ENCODE measurements around the gene CPED1.
"Not testable (repeated sequence)": the region's sequence is repeated elsewhere in the genome, so short reads cannot be mapped to it uniquely, and the experiment has no call there.

Gene CPED1

DNA sequence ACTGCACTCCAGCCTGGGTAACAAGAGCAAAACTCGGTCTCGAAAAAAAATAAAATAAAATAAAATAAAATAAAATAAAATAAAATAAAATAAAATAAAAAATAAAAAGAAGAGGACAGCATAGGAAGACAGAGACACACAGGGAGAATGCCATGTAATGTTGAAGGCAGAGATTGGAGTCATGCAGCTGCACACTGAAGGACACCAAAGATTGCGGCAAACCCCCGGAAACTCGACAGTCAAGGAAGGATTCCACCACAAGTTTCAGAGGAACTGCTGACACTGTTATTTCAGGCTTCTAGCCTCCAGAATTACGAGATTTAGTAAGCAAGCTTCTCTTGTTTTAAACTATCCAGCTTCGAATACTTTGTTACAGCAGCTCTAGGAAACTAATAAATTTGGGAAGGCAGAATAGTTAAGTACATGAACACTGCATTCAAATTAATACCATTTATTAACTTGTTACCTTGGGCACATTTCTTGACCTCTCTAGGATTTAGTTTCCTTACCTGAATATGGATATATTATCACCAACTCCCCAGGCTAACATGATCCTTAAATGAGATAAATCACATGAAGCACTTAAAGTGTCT, 9.5 kb downstream of the CPED1 start:
- DNase-seq, result no peak

DNA sequence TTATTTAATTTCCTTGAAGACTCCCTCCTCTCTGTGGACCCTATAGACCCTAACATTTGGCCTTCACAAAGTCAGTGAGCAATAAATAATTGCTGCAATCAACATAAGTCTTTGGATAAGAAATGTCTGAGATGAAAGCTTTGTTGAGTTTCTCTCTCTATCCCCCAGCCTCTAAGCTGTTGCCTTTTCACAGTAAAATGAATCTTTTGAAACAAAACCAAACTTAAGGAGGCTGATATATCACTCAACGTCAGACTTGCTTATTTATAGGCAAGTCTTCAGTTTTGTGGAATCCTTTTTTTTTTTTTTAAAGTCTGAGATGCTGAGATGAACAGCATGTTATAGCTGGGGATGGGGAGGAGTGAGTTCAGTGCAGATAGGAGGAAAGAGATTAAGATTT, 10.0 kb downstream of the CPED1 start:
- DNase-seq, result no peak

DNA sequence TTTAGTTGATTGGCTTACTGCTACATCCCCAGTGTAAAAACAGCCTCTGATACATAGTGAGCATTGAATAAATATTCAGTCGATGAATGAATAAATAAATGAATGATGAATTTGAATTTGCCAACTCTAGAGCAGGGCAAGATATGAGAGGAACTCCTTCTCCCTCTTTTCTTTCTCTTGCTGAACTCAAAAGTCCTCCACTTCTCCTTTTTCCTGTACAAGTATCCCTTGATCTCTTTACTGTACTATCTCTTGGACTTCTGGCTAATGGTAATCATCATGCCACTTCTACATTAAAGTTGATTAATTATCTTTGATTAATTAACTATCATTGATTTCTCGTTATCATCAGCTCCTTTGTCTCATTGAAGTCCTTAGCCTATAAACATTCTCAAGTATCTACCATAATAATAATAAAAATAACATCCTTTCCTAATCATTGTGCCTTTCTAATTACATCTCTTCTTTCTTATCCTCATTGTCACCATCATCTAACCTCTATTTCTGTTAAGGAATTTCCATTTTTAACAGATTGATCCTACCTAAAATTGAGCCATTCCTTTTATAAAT, 10.6 kb downstream of the CPED1 start:
- no peak for DNase-seq

DNA sequence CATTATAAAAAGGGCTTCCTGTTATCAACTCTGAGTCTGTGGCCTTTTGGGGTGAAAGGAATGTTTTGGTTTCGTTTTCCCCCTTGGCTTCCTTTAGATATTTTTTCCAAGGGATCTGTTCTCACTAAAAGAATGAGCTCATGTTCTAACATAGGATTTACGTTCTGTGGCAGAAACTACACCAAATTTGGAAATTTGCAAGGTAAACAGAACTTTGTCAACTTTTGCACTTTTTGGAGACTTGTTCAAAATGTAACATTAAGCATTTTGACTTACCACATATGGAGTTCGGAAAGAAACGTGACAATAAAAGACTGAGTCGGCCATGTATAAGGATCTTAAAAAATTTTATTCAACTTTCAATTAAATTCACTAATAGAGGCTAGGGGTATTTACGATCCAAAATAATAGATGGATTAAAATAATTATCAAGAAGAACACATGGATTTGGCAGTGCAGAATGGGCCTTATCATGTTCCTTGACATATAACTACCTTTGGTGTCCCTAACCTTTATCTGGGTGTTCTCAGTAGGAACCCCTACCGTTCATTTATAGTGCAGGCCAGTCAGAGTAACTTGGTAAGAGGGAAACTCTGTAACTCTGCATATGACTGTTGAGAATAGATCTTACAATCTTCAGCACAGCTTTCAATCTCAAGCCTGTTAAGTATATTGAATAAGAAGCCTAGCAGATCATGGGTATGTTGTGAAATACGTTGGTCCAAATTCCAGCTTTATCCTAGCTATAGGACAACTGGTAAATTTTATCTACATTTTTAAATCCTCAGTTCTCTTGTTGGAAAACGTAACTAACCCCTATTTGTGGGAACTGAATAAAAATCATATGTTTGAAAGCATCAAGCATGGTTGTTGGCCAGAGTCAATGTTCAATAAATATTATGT, 11.8 kb downstream of the CPED1 start:
- DNase-seq, result no peak

DNA sequence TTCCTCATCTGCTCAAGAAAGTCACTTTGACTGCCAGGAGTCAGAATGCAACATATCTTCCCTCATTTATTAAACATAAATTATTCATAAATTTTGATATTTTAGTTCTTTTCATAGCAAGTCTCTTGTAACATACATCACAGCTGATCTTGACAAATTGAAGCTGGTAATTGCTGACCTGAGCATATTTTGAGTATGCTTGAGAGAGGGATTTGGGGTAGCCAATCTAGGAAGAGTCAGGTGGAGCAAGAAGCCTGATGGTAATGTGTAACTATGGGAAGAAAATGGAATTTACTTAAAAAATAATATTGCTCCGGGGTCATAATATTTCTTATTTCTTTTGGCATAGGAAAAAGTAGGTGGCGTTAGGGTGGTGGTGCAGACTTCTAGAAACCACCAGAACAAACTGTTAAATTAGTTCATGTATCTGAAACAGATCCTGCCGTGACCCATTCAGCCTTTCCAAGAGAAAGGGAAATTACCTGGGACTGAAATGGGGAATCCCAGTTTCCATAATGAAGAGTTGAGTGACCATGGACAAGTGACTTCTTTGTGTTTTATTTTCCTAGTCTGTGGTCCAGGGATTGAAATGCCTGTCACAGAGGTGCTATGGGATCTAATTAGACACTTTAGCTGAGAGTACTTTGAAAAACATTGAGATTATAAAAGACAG, 12.9 kb downstream of the CPED1 start:
- no peak for DNase-seq

DNA sequence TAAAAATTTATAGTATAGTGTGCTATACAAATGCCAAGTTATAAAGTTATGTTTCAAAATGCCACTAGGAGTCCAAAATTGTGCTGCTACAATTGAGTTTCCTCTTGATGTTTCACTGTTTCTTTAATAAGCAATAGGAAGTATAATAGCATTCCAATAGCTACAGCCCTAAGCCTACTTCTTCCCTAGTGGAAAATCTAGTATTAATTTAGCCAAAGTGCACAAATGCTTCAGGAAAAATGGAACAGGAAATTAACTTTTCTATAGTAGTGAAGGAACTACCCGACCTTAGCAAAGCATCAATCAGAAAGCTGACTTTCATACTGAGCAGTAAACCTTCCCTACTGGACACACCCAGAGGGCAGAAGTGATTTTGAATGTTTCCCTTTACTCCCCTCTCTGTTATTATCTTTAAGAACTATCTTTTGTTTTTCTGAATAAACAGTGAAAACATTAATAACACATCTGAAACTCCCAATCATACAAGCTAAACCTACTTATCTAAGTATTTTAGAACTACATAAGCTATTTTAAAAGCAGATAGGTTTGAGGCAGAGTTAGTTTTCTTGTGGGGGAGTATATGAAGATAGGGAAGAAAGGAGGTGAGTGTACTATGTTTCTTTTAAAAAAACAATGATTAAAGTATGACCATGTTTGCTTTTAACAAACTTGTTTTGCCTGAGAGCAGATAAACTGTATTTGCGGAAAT, 13.7 kb downstream of the CPED1 start:
- no peak for DNase-seq

DNA sequence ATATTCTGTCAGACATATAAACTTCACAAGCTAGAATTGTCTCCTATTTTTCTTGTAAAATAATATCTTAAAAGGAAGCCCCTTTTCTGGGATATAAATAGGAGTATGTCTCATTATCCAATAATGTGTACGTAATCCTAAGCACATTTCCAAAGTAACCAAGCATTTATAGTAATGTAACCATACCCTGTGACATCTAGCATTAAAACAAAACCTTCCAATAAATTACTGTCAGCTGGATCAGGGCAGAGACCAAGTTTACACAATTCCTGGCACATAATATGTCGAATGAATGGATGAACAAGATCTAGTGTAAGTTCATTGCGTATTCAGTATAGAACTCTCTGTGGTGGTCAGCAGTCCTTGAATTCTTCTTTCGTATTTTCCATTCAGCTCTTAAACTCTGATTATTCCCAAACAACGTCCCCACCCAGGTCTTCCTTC, 14.3 kb downstream of the CPED1 start:
- DNase-seq, result no peak

DNA sequence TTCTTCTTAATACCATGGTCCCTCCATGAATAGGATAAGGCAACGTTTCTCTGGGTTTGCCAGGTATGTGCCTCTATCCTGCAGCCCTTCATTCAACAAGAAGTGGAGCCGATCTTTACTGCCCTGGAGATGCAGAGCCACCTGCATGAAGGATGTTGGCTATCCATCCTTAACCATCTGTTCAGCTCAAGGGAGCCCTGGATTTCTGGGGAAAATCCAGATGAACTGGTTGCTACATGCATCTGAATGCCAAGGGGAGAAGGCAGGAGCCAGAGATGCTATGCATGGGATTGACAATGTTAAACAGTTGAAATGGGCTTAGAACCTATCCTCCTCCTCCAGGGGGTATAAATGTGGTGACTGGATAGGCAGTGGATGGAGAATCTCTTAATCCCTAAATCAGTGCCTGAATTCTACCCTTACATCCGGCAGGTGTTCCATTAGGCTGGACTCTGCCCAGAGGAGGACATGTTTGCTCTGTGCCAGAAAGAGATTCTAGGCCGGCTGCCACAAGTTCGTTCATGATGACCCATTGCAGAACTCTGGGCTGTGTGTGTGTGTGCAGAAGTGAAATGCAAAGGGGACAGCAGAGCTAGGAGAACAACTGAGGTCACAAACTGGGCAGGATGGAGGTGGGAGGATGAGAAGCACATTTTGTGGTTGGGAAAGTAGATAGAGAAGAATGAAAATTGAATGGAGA, 15.6 kb downstream of the CPED1 start:
- DNase-seq, result peak; percentile 16

DNA sequence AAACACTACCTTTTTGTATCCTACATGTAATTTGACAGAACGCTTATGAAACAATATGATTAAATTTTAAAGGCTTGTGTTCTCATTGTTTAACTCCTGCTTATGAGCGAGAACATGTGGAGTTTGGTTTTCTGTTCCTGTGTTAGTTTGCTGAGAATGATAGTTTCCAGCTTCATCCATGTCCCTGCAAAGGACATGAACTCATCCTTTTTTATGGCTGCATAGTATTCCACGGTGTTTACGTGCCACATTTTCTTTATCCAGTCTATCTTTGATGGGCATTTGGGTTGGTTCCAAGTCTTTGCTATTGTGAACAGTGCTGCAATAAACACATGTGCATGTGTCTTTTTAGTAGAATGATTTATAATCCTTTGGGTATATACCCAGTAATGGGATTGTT, 16.5 kb downstream of the CPED1 start:
- not testable (repeated sequence) for DNase-seq

DNA sequence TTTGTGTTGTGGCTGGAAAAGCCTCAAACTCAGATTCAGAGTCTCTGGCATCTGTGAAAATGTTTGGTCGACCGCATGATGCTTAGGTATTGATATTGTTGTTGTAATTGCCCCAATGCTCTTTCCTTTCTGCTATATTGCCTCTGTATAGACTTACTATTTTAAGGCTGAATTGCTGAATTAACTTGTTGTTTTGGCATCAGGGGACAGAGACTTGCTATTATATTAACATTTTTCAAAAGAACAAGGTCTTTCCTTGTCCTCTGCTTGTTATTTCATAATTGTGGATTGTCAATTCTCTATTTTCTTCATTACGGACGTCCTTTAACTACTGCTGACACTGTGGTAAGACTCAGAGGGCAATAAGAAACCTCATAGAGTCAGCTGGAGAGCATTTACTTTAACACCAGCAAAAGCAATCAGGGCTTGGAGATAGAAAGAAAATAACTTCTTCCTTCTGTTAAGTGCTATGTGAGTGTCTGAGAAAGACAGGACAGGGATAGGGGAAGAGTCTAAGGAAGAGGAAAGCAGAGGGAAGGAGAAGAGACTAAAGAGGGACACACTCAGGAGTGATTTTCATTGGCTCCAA, 17.6 kb downstream of the CPED1 start:
- no peak for DNase-seq

DNA sequence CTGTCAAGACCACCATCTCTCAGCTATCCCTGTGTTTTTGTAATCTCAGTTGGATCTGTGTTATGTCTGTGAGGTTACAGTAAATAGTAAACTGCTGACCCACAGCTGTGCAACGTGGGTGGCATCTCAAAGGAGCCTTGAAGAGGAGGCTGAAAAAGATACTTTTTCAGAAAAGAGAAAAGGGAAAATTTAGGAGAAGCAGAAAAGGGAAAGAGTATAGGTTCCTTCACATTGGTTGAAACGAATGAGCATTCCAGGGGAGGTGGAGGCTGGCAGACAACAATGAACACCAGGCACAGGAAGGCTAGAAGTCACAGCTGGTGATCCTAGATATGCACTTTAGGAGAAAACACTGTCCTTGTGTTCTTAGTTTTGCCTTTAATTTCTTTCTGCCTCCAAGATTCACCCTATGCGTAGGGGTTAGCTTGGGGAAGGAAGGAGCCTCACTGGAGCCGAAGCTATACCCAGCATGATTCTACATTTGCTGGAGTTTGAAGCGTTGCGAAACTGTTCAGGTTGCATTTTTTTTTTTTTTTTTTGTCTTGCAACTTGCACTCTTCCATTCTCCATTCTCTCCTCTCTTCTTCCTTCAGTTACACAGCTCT, 18.3 kb downstream of the CPED1 start:
- no peak for DNase-seq

DNA sequence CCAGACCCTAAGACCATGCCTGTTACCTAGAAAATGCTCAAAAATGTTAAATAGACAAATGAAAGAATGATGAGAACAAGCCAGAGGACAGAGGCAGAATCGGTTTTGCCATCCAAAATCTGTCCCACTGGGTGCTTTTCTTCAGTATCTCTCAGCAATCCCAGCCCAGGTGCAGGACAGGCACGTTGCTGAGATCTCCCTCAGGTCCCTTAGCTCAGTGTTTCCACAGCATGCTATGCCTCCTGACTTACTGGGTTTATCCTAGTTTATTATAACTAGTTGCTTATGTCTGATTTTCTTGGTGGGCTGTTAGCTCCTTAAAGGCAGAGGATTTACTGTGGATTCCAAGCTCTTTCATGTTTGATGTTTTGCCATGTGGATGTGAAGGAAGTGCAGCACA, 20.3 kb downstream of the CPED1 start:
- no peak for DNase-seq

DNA sequence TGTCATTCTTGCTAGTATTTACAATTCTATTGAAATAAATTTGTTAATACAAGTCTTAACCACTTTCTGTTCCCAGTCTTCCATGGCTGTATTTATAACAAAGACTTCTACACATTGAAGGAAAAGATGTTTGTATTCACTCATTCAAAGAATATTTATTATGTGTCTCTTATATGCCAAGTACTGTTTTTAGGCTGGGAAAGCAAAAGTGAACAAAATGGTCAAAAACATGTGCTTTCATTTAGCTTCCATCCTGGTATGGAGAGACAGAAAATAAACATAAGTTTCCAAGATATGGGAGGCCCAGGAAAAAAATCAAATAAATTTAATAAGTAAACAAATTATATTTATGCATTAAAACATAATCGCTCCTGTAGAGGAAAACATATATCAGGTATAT, 22.9 kb downstream of the CPED1 start:
- DNase-seq, result no peak

DNA sequence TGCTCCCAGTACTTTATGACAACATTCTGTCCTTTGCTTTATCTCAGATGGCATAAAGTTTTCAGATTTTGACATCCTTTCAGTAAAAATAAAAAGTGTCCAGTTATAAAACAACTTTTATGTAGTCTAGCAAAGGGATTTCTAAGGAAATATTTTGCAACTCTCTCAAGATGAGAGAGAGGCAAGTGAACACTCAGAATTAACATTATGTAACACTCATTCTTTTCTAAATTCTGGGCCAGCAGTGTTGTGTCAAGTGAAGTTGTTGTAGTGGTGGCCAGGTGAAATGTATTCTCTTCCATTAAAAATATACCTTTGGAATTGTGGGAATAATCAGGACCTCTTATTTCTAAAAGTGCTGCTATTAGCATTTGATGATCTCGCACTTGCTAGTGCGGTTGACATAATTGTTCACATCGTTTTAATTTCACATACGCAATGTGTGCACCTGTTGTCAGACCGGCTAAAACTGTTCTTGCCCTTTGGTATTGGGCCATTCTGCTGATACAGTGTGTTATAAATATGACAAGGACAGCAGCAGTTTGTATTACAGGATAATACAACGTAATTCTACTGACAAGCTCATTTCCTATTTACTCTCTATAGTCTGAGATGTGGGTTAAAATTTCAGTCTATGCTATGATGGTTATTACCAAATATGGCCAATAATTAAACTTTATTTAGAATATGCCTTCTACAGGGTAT, 23.8 kb downstream of the CPED1 start:
- no peak for DNase-seq

DNA sequence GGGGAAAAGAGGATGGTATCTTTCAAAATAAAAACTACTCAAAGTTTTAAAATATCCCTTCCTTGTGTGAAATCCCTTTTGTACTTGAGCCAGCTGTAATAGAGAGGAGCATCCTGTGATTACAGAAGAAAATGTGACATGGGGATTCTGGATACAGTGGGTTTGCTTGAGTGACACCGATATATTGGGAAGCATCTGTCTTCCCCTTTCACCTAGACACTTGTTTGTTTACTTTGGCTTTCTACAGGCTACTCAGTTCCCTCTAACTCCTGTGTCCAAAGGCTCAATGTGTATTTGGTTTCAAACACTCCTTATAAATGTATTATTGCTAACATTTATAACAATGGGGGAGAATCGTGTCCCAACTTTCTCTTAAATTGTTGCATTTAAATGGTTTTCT, 24.4 kb downstream of the CPED1 start:
- DNase-seq, result no peak

DNA sequence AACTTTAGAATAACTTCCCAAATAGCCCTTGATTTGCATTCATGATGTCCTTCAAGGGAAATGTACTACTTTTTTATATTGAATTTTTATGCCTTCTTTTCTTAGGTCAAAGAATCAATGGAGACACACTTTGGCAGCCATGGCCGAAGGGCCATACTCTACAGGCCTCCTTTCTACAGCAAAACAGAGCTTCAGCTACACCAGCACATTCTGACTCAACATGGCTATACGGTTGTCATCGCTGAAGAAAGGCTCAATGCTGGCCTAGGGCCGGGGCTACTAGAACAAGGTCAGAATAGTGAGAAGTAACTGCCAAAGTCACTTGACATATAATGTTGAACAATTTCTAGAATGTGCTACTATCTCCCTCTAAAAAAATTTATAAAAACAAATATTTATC, 27.0 kb downstream of the CPED1 start:
- no peak for DNase-seq

DNA sequence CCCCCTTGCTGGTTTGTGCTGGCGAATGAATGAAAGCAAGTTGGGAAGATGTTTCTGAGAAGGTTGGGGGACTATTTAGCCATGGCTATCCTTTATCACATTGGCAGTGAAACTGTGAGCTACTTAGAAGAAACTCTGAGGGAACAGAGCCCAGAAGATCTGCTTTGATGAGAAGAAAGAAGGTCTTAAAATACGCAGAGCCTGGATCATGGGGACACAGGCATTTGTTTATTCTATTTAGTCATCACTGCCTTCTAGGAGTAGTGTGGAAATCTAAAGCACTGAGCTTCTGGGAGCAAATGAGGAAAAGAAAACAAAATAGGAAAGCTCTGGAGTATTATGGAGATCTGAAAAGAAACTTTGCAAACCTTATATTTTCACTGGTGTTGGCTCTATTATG, 28.5 kb downstream of the CPED1 start:
- DNase-seq, result no peak

DNA sequence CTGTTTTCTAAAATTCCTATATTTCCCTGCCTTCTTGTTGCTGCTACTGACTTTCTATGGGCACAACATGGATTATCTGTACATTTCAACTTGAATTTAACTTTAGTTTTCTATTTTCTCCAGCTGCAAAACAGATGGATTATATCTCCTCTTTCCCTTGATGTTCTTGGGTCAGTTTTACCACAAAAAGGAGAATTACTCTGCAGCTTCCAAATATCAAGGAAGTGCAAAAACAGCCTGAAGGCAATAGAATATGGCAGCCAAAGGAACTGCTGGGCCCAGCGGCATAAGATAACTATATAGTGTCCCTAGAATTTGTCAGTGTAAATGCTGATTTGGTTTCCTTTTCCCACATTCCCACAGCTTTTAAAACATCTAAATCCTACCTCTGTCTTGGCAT, 29.1 kb downstream of the CPED1 start:
- no peak for DNase-seq

DNA sequence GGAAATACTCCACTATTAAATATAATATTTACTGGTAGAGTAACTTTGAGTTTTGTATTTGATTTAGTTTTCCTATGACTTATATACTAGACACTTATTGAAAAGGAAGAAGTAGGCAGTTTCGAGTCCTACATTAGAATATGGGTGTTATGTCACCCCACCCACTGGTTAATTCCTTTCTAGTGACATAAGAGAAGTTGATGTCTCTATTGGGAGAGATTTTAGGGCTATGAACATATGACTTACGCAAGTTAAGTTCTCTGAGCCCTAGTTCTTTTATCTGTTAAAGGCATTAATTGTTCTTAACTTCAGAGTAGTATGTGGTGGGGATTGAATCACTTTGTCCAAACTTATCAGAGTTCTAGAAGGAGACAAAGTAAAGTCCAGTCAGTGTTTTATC, 30.5 kb downstream of the CPED1 start:
- DNase-seq, result no peak

DNA sequence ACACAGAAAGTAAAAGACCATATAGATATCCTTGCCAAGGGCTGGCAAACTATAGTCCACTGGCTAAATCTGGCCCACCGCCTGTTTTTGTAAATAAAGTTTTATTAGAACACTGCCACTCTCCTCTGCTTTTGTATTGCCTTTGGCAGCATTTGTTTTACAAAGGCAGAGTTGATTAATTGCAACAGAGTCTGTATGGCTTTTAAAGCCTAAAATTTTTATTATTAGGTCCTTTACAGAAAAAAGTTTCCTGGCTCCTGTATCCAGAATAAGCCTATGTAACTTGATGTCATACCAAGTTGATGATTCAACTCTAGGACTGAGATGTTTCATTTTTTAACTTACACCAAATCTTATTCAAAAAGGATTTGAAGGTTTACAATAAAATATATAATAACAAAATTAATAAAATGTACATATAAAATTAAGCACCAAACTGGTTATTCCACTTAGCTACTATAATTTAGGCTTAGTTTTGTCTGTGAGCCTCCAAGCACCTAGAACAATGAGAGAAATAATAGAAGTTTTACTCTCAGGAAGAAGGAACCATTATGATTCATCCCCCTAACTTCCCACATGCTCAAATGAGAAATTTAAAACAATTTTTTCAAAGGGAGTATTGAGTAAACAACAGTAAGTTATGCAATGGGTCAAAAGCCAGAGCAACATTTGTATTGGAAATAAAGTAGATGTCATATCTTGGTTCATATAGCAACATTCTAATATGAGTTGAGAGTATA, 31.9 kb downstream of the CPED1 start:
- no peak for DNase-seq

Data from NCI-H446 treated with DMSO at 0.1 percent for 48 hours (cell line).